Left ventricle myocardium inferior (tissue), 1 donor: ENCODE data around the gene SLC25A4. TPM values are rescaled to one million over a fixed set of nuclear protein-coding genes. Genes with fewer than 3 reads are reported as not detected.

Experiments used
- DNase-seq: peaks from one replicate; pipeline ENCODE4 v3.0.0-alpha.2; 2020
- H3K27ac ChIP-seq: fragments of 200-600 bp; replicated peaks from 2 replicates; pipeline ENCODE4 v1.8.0; 2021
- H3K27me3 ChIP-seq: fragments of 200-600 bp; 2 replicates; pipeline ENCODE4 v1.8.0; 2021; ENCODE audit warnings: low read depth
- H3K36me3 ChIP-seq: fragments of 200-600 bp; 2 replicates; pipeline ENCODE4 v1.8.0; 2021
- H3K4me1 ChIP-seq: fragments of 200-600 bp; 2 replicates; pipeline ENCODE4 v1.8.0; 2021
- H3K4me3 ChIP-seq: fragments of 200-600 bp; 2 replicates; pipeline ENCODE4 v1.8.0; 2021; ENCODE audit warnings: mild to moderate bottlenecking, moderate library complexity
- H3K9me3 ChIP-seq: fragments of 200-600 bp; replicated peaks from 2 replicates; pipeline ENCODE4 v1.8.0; 2021
- CTCF ChIP-seq: fragments of 200-600 bp; IDR thresholded peaks from 2 replicates; pipeline ENCODE4 v1.8.0; 2021; ENCODE audit warnings: antibody characterized with exemption, mild to moderate bottlenecking, borderline replicate concordance
- intact Hi-C: fragments of 100-400 bp; cut with micrococcal nuclease; formaldehyde crosslinking; loops from one replicate; pipeline ENCODE4 v1.11.0; 2022
- total RNA-seq: library from RNA; stranded (reverse); fragmentation: NEBNext Ultra II Directional; extraction: Animal tissue kit (Norgen Biotek cat#: 25700); gene quantifications from one replicate; pipeline ENCODE4 v1.2.1, GENCODE V29; 2021
- donor health status: DM: no; HTN: yes; CAD: no; lungs with severe emphysema.

Gene SLC25A4
- total RNA-seq, 1 donor from 2014 or later: 2,250 TPM

- Histone ChIP-seq H3K27ac (peak overlapping the region; percentile 75), H3K4me1 (peaks cover 39% of the 10 kb centered on the region), H3K9me3 (no peaks in the 10 kb centered on the region), H3K4me3 (no peak overlapping the region), H3K27me3 (no peaks in the 10 kb centered on the region), H3K36me3 (no peaks in the 10 kb centered on the region)
- no peak for DNase-seq
- intact Hi-C loops: no loop called here
- no peak for TF ChIP-seq CTCF
Observed at GRCh38 chr4:185120631-185120946, 22.5 kb upstream of the SLC25A4 start.

GRCh38 chr4:185122681-185123345, 20.3 kb upstream of the SLC25A4 start:
- Histone ChIP-seq H3K36me3 (no peaks in the 10 kb centered on the region), H3K4me1 (peaks cover 34% of the 10 kb centered on the region), H3K27ac (no peak overlapping the region), H3K27me3 (peaks cover 4% of the 10 kb centered on the region), H3K4me3 (no peak overlapping the region), H3K9me3 (no peaks in the 10 kb centered on the region)
- no peak for TF ChIP-seq CTCF
- intact Hi-C loops: no loop called here
- no peak for DNase-seq

- H3K4me1 ChIP-seq: peaks cover 40% of the 10 kb centered on the region
- no peak overlapping the region for H3K27ac ChIP-seq
- intact Hi-C loops: no loop called here
- DNase-seq: no peak
- no peak for TF ChIP-seq CTCF
- peaks cover 4% of the 10 kb centered on the region for H3K27me3 ChIP-seq
- no peaks in the 10 kb centered on the region for H3K36me3 ChIP-seq
- no peaks in the 10 kb centered on the region for H3K9me3 ChIP-seq
- no peak overlapping the region for H3K4me3 ChIP-seq
Observed at GRCh38 chr4:185124006-185124405, 19.1 kb upstream of the SLC25A4 start.

- DNase-seq: peak; percentile 22
- Histone ChIP-seq H3K4me1 (peaks cover 26% of the 10 kb centered on the region), H3K9me3 (no peaks in the 10 kb centered on the region), H3K36me3 (no peaks in the 10 kb centered on the region), H3K27me3 (peaks cover 4% of the 10 kb centered on the region), H3K4me3 (peak overlapping the region; percentile 80), H3K27ac (peak overlapping the region; percentile 94)
- intact Hi-C loops: no loop called here
- no peak for TF ChIP-seq CTCF
Observed at GRCh38 chr4:185127021-185127925, 15.8 kb upstream of the SLC25A4 start.

GRCh38 chr4:185128272-185129119, 14.6 kb upstream of the SLC25A4 start:
- peaks cover 4% of the 10 kb centered on the region for H3K27me3 ChIP-seq
- peak; percentile 46 for TF ChIP-seq CTCF
- H3K27ac ChIP-seq: peak overlapping the region; percentile 94
- peak; percentile 26 for DNase-seq
- no peaks in the 10 kb centered on the region for H3K36me3 ChIP-seq
- H3K4me3 ChIP-seq: peak overlapping the region; percentile 80
- no peaks in the 10 kb centered on the region for H3K9me3 ChIP-seq
- H3K4me1 ChIP-seq: peaks cover 26% of the 10 kb centered on the region
- intact Hi-C loops: no loop called here
